H1 (cell line): Measurements from ENCODE around the gene PTCH1. TPM values are rescaled to one million over a fixed set of nuclear protein-coding genes. Genes with fewer than 3 reads are reported as not detected.

ENCODE experiments used
- EP300 ChIP-seq, 2 experiments: IDR thresholded peaks; 1 replicate in 1 of 2; 2 replicates in 1 of 2; pipeline ENCODE4 v1.6.1; 2011 to 2012; ENCODE audit warnings: low read depth in 2 of 2, low read length in 2 of 2, mild to moderate bottlenecking in 2 of 2, borderline replicate concordance in 1 of 2, inconsistent platforms in 1 of 2, moderate library complexity in 1 of 2
- polyA plus RNA-seq, 7 experiments: library from polyadenylated mRNA; depleted of rRNA in 3 of 7; stranded (reverse) in 5 of 7; unstranded in 2 of 7; fragments of >200 nt in 5 of 7; fragments of 200-250 nt in 2 of 7; gene quantifications; 1 replicate in 5 of 7; 2 replicates in 1 of 7; 4 replicates in 1 of 7; pipeline versions ENCODE4 v1.2.1 to v1.2.3, GENCODE V29; 2011 to 2013; ENCODE audit warnings: missing spikeins in 2 of 7, mixed read lengths in 2 of 7
- total RNA-seq: library from RNA; stranded (reverse); fragmentation: NEBNext Ultra II Directional; extraction: Animal tissue kit (Norgen Biotek cat#: 25700); gene quantifications from 2 replicates; pipeline ENCODE4 v1.2.1, GENCODE V29; 2021

PTCH1 gene
- total and polyA plus RNA-seq, 2 of the 8 experiments (the other 6 are each of a cell fraction or from before 2014, with no cell fraction given), result 6.4 to 34.1 TPM

- no peak for TF ChIP-seq EP300 (IDR thresholded peaks at IDR 0.05; ENCODE audit: borderline replicate concordance in 1 of 2, low read depth in 2 of 2, low read length in 2 of 2)
These were observed 22.1 kb downstream of the PTCH1 start (continued) for GRCh38 chr9:95494416-95495371.
